BLaER1 (cell line): ENCODE measurements around the gene GYG2.
"Not testable (repeated sequence)": the region's sequence is repeated elsewhere in the genome, so short reads cannot be mapped to it uniquely, and the experiment has no call there.

Experiments used
- H3K27ac ChIP-seq: shearing (Covaris generic); formaldehyde crosslinking; 2 replicates; pipeline ENCODE4 v1.8.1; 2022
- H3K27me3 ChIP-seq: shearing (Covaris generic); formaldehyde crosslinking; 2 replicates; pipeline ENCODE4 v1.8.1; 2022
- H3K36me3 ChIP-seq: shearing (Covaris generic); formaldehyde crosslinking; 2 replicates; pipeline ENCODE4 v1.8.1; 2022
- H3K4me1 ChIP-seq: shearing (Covaris generic); formaldehyde crosslinking; 2 replicates; pipeline ENCODE4 v1.8.1; 2022
- H3K4me2 ChIP-seq: shearing (Covaris generic); formaldehyde crosslinking; 2 replicates; pipeline ENCODE4 v1.8.1; 2022
- H3K4me3 ChIP-seq: shearing (Covaris generic); formaldehyde crosslinking; 2 replicates; pipeline ENCODE4 v1.8.1; 2022
- H3K9ac ChIP-seq: shearing (Covaris generic); formaldehyde crosslinking; 2 replicates; pipeline ENCODE4 v1.8.1; 2022
- H3K9me3 ChIP-seq: shearing (Covaris generic); formaldehyde crosslinking; 2 replicates; pipeline ENCODE4 v1.8.1; 2022
- H4K20me1 ChIP-seq: shearing (Covaris generic); formaldehyde crosslinking; 2 replicates; pipeline ENCODE4 v1.8.1; 2022
- Cebpa-rat ChIP-seq: shearing (Covaris generic); IDR thresholded peaks from 2 replicates; pipeline ENCODE4 v1.8.1; 2022

GYG2 gene

DNA sequence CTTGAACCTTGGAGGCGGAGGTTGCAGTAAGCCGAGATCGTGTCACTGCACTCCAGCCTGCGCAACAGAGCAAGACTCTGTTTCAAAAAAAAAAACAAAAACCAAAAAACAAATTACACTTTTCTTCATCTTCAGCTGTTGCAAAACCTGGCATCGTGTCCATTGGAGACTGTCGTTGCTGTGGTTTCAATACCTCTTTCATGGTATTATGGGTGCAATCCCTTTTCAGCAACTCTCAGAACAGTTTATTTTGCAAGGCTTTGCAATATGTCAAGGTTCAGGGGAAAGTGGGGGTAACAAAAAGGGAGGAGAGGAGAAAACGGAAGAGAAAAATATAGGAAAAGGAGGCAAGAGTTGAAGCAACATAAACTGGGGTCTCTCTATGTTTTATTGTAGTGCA, 59.6 kb downstream of the GYG2 start:
- Histone ChIP-seq H3K27me3 (peaks cover 11% of the 10 kb centered on the region; the same call in 1 of the 2 replicates), H3K4me1 (peaks cover 7% of the 10 kb centered on the region; the same call in 1 of the 2 replicates), H3K9ac (no peak overlapping the region), H4K20me1 (no peaks in the 10 kb centered on the region), H3K27ac (no peak overlapping the region), H3K36me3 (no peaks in the 10 kb centered on the region), H3K4me3 (no peak overlapping the region), H3K4me2 (no peak overlapping the region), H3K9me3 (no peaks in the 10 kb centered on the region)
- TF ChIP-seq Cebpa-rat, result no peak

DNA sequence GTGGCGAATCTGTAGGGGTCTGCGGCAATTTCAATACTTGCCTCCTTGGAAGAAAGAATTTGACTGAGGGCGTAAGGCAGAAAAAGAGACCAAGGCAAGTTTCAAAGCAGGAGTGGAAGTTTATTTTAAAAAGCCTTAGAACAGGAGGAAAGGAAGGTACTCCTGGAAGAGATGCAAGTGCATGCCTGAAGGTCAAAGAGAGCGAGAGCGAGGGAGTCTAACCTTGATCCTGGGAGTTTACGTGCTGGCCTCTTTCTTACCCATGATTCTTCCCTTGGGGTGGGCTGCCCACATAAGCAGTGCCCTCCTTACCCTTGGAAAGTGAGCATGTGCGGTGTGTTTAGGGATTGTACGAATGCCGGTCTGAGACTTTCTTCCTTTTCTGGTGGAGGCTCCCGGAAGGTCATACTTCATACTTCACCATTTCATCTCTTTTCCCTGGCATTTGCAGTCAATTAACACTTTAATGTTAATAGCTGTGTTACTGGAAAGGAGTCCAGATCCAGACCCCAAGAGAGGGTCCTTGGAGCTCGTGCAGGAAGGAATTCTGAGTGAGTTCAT, 60.4 kb downstream of the GYG2 start:
- Histone ChIP-seq H3K4me2 (peak overlapping the region; percentile 86), H3K27me3 (peaks cover 11% of the 10 kb centered on the region; the same call in 1 of the 2 replicates), H3K36me3 (no peaks in the 10 kb centered on the region), H3K4me1 (peaks cover 7% of the 10 kb centered on the region; the same call in 1 of the 2 replicates), H3K9ac (peak overlapping the region; percentile 77), H3K27ac (peak overlapping the region; percentile 68), H3K4me3 (peak overlapping the region; percentile 62), H3K9me3 (no peaks in the 10 kb centered on the region), H4K20me1 (no peaks in the 10 kb centered on the region)
- TF ChIP-seq Cebpa-rat, result no peak

DNA sequence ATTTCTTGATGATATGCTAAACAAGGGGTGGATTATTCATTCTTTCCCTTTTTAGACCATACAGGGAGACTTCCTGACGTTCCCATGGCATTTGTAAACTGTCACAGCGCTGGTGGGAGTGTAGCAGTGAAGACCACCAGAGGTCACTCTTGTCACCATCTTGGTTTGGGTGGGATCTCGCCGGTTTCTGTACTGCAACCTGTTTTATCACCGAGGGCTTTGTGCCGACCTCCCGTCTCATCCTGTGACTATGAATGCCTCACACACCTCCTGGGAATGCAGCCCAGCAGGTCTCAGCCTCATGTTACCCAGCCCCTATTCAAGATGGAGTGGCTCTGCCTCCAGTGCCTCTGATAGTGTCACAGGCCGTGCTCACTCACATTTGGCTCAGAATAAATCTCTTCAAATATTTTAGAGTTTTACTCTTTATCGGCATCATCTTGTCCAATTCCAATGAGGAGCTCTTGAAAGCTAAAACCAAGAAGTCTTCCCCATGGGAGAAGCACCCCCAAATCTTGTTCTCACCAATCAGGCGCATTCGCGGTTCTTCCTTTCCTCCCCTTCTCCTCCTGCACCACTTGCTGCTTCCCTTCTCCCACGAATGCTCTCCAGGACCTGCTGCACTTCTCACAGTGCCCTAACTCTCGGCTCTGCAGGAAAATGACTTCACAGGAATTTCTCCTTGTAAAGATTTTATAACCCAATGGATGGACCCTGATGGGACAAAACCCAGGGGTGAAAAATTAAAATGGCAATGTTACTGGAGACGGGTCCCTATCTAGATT, 61.2 kb downstream of the GYG2 start:
- Histone ChIP-seq H3K27ac (peak overlapping the region; percentile 68), H3K9ac (peak overlapping the region; percentile 77), H3K4me1 (peaks cover 10% of the 10 kb centered on the region; the same call in 1 of the 2 replicates), H3K27me3 (peaks cover 11% of the 10 kb centered on the region; the same call in 1 of the 2 replicates), H3K4me2 (peak overlapping the region; percentile 86), H3K4me3 (peak overlapping the region; percentile 62)
- H3K36me3 ChIP-seq, H4K20me1 ChIP-seq, H3K9me3 ChIP-seq: not testable (repeated sequence)

DNA sequence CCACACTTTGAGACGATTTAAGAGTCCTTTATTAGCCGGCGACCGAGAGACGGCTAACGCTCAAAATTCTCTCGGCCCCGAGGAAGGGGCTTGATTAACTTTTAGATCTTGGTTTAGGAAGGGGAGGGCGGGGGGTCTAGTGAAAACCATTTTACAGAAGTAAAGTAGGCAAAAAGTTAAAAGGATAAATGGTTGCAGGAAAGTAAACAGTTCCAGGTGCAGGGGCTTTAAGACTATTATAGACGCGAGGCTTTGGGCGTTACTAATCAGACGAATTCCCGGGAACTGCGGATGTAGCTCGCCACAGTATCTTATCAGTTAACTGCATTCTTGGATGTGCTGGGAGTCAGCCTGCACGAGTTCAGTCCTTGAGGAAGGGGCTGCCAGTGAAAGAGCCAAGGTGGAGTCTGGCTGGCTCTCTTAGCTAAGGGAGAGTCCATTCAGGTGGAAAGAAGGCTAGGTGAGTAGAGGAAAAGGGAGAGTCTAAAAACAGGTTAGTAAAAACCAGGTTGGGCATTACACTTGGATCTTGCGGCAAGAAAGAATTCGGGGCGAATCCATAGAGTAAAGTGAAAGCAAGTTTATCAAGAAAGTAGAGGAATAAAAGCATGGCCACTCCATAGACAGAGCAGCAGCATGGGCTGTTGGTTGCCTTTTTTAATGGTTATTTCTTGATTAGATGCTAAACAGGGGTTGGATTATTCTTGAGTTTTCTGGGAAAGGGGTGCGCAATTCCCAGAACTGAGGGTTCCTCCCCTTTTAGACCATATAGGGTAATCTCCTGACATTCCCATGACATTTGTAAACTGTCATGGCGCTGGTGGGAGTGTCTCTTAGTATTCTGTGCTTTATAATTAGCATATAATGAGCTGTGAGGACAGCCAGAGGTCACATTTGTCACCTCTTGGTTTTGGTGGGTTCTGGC, 62.1 kb downstream of the GYG2 start:
- peaks cover 11% of the 10 kb centered on the region; the same call in 1 of the 2 replicates for H3K27me3 ChIP-seq
- not testable (repeated sequence) for H3K9me3 ChIP-seq, H3K9ac ChIP-seq, H4K20me1 ChIP-seq, H3K36me3 ChIP-seq, H3K4me2 ChIP-seq, H3K27ac ChIP-seq, H3K4me3 ChIP-seq
- peaks cover 15% of the 10 kb centered on the region; the same call in 1 of the 2 replicates for H3K4me1 ChIP-seq

DNA sequence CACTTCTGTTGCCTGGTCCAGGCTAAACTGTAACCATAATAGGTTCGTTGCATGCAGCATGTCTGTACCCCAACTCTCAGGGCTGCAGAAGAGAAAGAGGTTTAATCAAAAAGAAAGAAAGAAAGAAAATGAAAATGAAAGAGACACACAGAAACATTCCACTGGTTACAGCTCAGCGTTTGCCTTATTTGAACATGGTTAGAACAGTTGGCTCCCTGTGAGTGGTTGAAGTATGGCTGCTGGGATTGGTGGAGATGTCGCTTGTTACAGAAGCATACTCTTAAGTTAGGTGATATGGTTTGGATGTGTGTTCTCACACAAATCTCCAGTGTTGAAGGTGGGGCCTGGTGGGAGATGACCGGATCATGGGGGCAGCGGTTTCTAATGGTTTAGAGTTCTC, 64.1 kb downstream of the GYG2 start:
- Histone ChIP-seq H4K20me1 (no peaks in the 10 kb centered on the region), H3K36me3 (no peaks in the 10 kb centered on the region), H3K4me2 (no peak overlapping the region), H3K4me3 (no peak overlapping the region), H3K4me1 (peaks cover 26% of the 10 kb centered on the region), H3K9me3 (no peaks in the 10 kb centered on the region), H3K27me3 (peaks cover 11% of the 10 kb centered on the region; the same call in 1 of the 2 replicates), H3K27ac (no peak overlapping the region), H3K9ac (no peak overlapping the region)
- no peak for TF ChIP-seq Cebpa-rat

DNA sequence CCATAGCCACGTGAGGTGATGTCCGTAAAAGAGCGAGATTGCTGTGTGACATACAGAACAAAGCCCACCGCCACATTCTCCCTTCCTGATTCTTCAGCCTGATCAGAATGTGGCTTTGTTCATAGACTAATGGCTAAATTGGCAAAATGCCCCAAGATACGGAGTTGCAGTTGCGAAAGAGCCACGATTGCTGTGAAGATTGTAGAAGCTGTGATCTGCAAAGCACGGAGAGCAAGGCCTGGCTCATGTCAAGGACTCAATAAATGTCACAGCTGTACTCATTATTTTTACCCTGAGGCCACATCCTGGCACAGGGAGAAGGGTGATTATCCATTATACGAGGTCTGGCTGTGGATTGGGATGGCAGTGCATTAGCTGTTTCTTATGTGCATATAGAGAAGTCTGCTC, 66.2 kb downstream of the GYG2 start:
- TF ChIP-seq Cebpa-rat, result peak; percentile 83
- H3K4me3 ChIP-seq, result no peak overlapping the region
- peaks cover 10% of the 10 kb centered on the region; the same call in 1 of the 2 replicates for H3K27me3 ChIP-seq
- H3K9ac ChIP-seq, result no peak overlapping the region
- H3K4me2 ChIP-seq, result peak overlapping the region; percentile 6; the same call in 1 of the 2 replicates
- peaks cover 34% of the 10 kb centered on the region for H3K4me1 ChIP-seq
- no peak overlapping the region for H3K27ac ChIP-seq
- no peaks in the 10 kb centered on the region for H3K36me3 ChIP-seq
- H4K20me1 ChIP-seq, result no peaks in the 10 kb centered on the region
- no peaks in the 10 kb centered on the region for H3K9me3 ChIP-seq

DNA sequence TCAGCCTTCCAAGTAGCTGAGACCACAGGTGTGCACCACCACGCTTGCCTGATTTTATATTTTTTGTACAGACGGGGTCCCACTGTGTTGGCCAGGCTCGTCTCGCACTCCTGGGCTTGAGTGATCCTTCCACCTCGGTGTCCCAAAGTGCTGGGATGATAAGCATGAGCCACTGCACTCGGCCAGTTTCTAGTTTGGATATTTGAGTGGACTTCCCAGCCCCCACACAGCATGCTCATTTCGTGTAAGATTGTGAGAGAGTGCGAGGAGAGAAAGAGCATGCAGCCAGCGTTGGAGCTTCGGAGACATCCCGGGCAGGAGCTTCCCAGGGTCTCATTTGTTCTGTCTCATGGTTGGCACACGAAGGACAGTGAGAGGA, 68.6 kb downstream of the GYG2 start:
- Histone ChIP-seq H3K36me3 (no peaks in the 10 kb centered on the region), H3K9ac (no peak overlapping the region; the same call in 1 of the 2 replicates), H3K27ac (peak overlapping the region; percentile 24; the same call in 1 of the 2 replicates), H3K4me1 (peaks cover 34% of the 10 kb centered on the region), H3K4me3 (no peak overlapping the region), H4K20me1 (no peaks in the 10 kb centered on the region), H3K4me2 (peak overlapping the region; percentile 73), H3K27me3 (no peaks in the 10 kb centered on the region), H3K9me3 (no peaks in the 10 kb centered on the region)
- no peak for TF ChIP-seq Cebpa-rat

DNA sequence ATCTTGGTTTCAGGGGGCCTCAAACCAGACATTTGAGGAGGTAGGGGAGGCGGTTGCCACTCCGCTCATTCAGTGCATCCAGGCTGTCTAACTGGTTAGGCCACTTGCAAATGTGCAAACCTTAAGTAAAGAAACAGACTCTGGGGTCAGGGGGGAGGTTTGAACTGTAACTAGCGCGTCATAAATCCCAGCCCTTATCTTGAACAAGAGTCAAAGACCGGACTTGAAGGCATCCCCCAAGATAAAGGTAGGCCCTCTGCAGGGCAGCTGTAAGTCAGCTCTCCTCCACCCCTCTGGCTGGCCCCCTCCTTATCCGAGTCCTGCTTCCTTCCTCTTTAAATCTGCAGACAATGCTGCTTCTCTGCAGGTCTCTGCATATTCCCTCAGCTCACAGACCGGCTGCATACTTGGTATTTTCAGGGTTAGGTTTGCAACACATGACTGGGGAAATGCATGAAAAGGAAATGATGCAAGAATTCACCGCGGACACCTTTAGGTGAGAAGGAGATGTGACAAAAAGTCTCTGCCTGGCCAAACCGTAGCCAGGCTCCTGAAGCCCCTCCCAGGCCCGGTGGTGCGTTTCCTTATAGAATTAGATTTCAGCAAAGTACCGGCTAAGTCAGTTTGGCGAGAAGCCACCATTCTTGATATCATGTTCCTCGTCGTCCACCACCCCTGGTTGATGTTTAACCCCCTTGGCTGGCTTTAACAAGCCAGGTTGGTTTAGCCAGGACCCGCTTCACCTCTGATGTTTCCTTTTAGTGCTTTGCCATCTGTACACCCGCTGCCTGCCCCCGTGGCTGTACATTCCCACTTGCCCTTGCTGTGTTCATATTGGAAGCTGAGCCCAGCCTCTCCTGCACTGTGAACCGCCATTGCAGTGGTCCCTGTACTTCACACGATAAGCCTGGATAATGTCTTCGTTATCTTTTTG, 69.2 kb downstream of the GYG2 start:
- not testable (repeated sequence) for H3K9ac ChIP-seq, H3K4me3 ChIP-seq

More for the DNA sequence above, 69.2 kb downstream of the GYG2 start:
- H3K27ac ChIP-seq, result peak overlapping the region; percentile 24; the same call in 1 of the 2 replicates
- H3K9me3 ChIP-seq, H4K20me1 ChIP-seq, H3K27me3 ChIP-seq, H3K36me3 ChIP-seq: not testable (repeated sequence)
- H3K4me1 ChIP-seq, result peaks cover 34% of the 10 kb centered on the region
- H3K4me2 ChIP-seq, result peak overlapping the region; percentile 73
